HG03565 (cell line): ENCODE measurements around the gene CRYBA2.
A peak's percentile ranks its signal among the peaks of the same experiment; 100 is the strongest.

Experiments
- ATAC-seq: cut with Tn5 transposase; IDR thresholded peaks from one replicate; pipeline ENCODE4 v1.9.1; 2021; ENCODE audit warnings: mild to moderate bottlenecking, moderate library complexity; ENCODE audit not compliant: unreplicated experiment

Gene CRYBA2

DNA sequence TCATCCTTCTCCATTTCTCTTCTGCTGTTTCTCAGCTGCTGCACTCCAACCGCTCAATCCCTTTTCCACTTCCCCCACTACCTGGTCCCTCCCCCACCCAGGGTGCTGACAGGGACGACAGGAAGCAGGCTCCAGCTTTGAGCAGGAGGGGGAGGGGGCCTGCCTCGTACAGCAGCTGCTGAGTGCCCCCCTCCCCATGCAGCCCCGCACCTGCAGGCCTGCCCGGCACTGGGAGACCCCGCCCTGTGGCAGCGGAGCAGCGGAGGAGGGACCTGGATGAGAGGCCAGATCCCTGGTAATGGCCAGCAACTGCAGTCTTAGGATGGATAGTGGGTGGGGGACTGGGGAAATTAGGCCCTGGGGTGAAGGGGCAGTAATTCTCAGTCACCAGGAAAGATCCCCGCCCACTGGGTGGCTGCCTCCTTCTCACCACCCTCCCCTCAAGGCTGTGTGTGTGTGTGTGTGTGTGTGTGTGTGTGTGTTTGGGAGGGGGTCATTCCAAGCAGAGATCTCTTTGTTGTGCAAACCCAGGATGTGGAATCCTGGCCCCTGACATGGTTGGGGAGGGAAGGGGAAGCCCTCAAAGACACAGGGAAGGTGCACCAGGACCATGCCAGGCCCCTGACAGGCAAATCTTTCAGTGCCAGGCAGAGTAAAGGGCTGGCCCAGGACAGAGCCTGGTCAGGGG lies 6.8 kb upstream of the CRYBA2 start:
- ATAC-seq: no peak

DNA sequence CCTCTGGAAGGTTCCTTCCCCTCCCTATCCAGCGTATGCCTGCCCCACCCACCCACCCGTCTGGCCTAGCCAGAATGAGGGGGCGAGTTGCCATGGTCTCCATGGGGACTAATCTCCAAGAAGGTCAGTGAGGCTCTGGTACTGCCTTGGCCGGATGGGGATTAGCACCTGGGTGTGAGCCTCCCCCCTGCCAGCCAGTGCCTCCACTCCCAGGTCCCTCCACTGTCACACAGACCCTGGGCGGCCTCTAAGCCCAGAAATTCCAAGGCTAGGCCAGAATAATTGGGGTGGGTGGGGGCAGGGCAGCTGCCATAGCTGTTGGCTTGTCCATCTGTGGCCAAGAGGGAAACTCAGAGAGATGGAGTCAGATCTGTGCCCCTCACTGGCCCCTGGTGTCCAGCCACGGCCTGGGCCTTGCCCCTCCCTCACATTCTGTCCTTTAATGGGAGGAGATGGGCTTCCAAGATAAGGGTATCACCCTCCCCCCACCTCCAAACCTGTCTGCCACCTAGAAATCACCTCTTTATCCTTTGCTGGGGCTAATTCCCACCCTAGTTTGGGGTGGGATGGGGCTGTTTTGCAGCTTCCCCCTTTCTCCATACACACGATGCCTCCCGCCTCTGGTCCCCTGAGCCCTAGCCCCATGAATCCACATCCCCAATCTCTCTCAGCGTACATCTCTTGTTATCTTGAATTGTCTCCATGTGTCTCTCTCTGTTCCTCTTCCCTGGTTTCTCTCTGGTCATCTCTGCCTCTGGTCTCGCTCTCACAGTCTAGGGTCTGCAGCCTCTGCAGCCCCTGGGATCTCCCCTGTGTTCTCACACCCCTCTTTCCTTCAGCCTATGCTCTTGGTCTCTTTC lies 6.0 kb upstream of the CRYBA2 start:
- ATAC-seq: no peak

- ATAC-seq: no peak
These were observed 5.3 kb upstream of the CRYBA2 start for GRCh38 chr2:218998414-218999002.

GRCh38 chr2:218997731-218998130 lies 4.5 kb upstream of the CRYBA2 start:
- ATAC-seq: no peak

DNA sequence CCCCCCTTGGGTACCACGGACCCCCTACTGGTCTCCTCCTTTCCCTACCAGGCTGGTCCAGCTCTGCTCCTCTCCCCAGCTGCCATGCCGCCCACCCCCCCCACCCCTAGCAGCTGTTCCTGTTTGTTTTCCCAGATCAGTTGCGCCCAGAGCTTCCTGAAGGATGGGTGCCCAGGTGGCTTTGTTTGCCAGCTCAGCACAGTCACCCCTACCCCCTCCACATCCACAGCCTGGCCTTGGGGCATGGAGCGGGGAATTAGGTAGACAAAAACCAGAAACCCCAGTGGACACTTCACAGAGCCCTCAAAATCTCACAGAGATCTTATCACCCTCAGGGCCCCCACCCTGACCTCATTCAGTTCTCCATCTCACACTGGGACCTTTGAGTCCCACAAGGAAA lies 3.7 kb upstream of the CRYBA2 start:
- no peak for ATAC-seq

DNA sequence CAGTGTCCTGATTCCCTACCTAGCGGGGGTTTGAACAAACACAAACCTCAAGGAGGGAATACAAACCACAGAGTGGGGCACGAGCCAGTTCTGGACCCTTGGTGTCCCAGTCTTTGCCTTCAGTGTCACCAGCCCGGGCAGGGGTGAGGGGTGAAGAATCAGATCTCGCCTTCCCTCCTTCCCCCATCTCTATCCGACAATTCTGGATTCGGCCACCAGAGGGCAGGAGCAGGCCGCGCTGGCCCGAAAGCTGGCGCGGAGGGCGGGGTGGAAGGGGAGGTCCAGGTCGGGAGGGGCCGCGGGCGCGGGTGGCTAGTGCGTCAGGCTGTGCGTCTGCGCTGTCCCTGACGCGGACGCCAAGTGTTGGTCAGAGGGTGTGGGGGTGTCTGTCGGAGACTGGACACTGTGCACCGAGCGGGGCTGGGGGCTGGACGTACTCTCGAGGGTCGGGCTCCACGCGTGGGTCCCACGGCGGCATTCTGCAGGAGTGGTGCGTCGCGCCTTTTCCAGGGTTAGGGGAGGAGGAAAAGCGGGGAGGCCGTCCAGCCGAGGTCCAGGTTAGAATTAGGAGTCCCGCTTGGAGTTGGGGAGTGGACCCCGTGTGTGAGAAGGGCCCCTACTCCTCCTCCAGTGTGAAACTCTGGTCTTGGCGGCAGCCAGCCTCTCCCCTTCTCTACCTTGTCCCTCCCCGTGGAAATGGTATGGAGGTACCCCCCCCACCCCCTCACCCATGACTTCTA lies 2.9 kb upstream of the CRYBA2 start:
- ATAC-seq: peak; percentile 57

DNA sequence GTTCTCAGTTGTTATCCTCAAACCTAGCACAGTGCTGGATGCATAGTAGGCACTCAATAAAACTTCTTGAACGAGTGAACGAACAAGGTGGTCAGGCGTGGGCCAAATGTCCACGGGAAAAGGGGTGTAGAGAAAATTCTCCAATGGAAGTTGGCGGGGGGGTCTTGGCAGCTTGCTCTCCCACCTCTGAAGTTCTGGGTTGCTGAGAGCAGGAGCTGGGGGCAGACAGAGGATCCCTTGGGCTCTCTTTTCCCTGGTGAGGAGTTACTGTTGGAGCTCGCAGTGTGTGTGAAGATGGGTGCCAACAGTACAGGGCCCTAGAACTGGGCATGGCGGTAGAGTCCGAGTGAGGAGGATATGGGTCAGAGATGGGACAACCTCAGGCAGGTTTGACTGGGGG lies 2.3 kb upstream of the CRYBA2 start:
- no peak for ATAC-seq

GRCh38 chr2:218992703-218993344 lies 398 bp downstream of the CRYBA2 start:
- no peak for ATAC-seq

DNA sequence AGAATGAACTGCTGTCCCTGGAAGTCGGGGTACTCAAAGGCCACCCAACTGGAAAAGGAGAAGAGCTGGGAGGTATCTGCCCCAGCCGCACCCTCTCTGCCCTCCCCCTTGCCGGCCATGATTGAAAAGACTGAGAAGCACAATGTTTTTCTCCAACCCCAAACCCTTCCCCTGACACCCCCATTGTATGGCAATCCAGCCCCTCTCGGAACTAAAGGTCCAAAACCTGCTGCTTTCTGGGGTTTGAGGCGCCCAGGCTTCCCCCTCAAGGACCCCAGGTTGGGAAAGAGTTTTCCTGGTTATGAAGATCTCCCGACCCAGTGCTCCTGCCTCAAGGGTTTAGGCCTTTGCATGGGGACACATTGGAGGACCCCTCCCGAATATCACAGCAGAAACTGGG lies 1.0 kb downstream of the CRYBA2 start:
- no peak for ATAC-seq

DNA sequence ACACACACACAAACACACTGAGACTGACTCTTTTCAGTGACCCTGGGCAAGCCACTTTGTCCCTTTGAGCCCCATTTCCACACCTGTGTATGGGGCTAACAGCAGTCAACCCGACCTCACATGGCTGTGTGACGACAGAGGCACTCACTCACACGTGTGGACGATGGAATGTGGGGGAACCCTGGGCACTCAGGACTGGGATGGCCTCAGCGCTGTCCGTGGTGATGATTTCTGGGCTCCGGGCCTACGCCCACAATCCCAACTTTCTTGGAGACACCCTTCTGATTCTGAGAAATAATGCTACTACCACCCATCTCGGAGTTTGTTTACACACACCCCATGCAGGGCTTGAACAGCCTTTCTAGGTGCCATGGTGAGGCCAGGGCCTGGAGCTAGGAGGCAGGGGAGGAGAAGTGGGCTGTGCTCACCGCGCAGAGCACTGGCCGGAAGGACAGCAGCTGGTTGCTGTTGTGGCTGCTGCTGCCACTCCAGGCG lies 1.5 kb downstream of the CRYBA2 start:
- no peak for ATAC-seq

GRCh38 chr2:218990612-218991011 lies 2.6 kb downstream of the CRYBA2 start:
- no peak for ATAC-seq

DNA sequence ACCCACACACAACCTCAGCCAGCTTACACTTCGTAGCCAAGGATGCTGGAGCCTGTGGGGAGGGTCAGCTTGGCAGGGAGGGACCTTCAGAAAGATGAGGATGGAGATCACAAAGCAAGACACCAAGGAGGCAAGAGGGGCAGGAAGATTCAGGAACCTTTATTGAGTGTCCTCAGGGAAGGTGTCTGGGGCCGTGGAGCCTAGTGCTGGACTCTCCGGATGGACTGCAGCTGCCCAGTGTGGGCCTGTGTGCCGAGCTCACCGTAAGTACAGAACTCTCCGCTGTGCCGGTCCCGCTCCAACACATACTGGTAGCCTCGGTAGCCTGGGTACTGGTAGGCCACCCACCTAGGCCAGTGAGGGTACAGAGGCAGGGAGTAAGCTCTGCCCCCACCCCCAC lies 3.2 kb downstream of the CRYBA2 start:
- no peak for ATAC-seq

- ATAC-seq: no peak
These were observed 4.6 kb downstream of the CRYBA2 start for GRCh38 chr2:218988650-218989049.

- ATAC-seq: no peak
These were observed 5.1 kb downstream of the CRYBA2 start for GRCh38 chr2:218988164-218988563.

DNA sequence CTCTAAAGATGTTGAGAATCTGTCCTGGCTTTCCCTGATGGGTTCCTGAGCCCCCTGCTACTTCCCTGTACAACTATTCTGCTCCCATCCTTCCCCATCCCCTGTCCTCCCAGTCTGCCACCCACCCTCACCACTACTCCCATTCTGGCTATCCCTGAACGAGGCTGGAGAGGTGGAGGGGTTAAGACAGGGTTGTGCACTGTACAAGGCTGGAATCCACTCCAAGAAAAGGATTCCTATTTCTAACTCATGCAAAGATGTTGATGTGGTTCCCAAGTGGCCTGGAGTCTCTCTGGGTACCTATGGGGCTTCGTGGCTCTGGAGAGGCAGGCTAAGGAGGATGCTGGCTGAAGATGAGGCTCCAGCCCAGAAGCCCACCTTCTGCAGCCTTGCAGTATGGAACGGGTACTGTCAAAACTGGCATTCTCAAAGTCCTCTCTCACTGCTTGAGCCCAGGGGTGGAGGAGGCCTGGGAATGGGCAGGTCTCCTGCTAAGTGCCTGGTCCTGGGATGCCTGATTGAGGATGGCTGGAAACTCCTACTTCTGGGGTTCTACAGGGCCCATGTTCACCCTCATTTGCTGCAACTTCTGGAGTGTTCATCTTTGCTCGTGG lies 7.0 kb downstream of the CRYBA2 start:
- ATAC-seq: no peak

- no peak for ATAC-seq
These were observed 7.7 kb downstream of the CRYBA2 start for GRCh38 chr2:218985325-218986091.

DNA sequence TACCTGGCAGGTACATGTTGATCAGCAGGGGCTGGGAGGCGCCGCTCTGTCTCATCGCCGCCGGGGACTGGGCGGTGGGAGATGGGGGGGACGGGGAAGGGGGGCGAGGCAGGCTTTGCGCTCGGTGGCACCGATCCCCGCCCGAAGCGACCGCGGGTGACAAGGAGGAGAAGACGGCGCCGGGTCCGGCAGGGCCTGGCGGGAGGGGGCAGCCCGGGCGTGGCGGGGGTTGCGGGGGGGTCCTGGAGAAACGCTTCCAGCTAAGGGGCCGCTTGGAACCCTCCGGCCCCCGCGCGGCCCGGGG lies 8.2 kb downstream of the CRYBA2 start, which contains the start of gene FEV:
Gene FEV, minus strand, starts transcription at position 164 of the 304 bp plus-strand sequence. Its CDS starts 109 bp downstream, at position 55.
- ATAC-seq: no peak

DNA sequence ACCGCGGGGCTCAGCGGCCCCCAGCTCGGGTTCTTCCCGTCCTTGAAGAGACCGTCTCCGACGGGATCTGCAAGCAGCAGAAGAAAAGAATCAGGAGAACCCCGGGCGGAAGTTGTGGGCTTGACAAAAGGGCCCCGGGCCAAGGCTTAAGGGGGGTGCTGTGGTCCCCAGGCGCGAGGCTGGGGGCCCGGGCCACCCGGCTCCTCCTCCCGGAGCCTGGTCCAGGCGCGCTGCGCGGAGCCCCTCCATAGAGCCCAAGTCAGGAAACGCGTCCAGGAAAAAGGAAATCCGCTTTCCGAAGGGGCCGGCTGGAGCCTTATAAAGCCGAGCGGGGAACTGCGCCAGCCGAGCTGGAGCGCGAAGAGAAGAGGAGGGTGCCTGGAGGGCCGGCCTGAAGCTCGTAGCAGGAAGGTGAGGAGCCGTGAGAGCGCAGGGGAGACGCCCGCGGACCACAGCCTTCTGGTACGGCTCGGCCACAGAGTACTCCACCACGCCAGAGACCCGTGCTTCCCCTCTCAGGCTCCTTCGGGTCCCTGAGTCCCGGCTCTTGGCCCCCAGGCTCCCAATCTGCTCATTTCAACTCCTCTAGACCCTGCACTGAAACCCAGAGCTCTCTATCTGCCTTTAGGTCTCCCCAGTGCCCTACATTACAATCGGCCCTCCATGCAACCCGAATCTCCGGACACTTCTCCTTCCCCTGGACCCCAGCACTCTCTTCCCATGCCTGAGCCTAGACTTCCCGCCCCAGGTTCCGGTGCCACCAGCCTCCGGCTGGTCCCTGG lies 8.8 kb downstream of the CRYBA2 start:
- no peak for ATAC-seq

DNA sequence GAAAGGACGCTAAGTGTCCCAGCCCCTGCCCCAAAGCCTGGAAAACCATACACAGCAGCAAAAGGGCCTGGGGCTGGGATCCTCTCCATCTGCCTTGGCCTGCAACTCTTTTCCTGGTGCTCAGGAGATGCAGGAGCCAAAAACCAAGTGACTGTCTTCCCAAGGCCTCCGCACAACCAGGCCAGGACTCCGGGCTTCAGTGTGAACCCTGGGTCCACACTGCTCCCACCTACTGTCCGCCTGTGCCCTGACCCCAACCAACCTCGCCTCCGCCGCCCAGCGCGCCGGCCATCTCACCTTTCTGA lies 9.3 kb downstream of the CRYBA2 start:
- no peak for ATAC-seq
